HepG2 (cell line): Measurements from ENCODE around the gene MT1M.

Experiments
- EZH2 ChIP-seq: conservative IDR thresholded peaks from 2 replicates; pipeline ENCODE4 v1.6.1; 2012; ENCODE audit warnings: mild to moderate bottlenecking, low read depth, low read length, moderate library complexity
- HMG20B ChIP-seq: conservative IDR thresholded peaks from 2 replicates; pipeline ENCODE4 v1.6.1; 2016; ENCODE audit warnings: missing genetic modification reagents, missing compliant biosample characterization
- REXO4 ChIP-seq: sonication (generic); formaldehyde crosslinking; IDR thresholded peaks from 2 replicates; pipeline ENCODE4 v1.8.0; 2022; ENCODE audit warnings: missing genetic modification reagents, mild to moderate bottlenecking, borderline replicate concordance
- RNF2 ChIP-seq: fragments of 450-650 bp; conservative IDR thresholded peaks from 2 replicates; pipeline ENCODE4 v1.6.1; 2016; ENCODE audit warnings: low read depth
- SOX13 ChIP-seq, 3 experiments: fragments of 450-650 bp in 1 of 3; sonication (generic) in 1 of 3; formaldehyde crosslinking in 1 of 3; IDR thresholded peaks in 2 of 3; conservative IDR thresholded peaks in 1 of 3; 2 replicates each; pipeline versions ENCODE4 v1.5.0 to v1.6.1; 2016 to 2020; ENCODE audit warnings: antibody characterized with exemption in 1 of 3, mild to moderate bottlenecking in 1 of 3, missing compliant biosample characterization in 1 of 3, missing genetic modification reagents in 1 of 3, moderate library complexity in 1 of 3
- SRSF4 ChIP-seq: fragments of 200-400 bp; formaldehyde crosslinking; IDR thresholded peaks from one replicate; pipeline ENCODE4 v1.6.1; 2018; ENCODE audit warnings: mild to moderate bottlenecking, low read depth, low read length, moderate library complexity; ENCODE audit not compliant: poor library complexity, severe bottlenecking
- TCF12 ChIP-seq, 2 experiments: fragments of 450-650 bp in 1 of 2; sonication (generic) in 1 of 2; formaldehyde crosslinking in 1 of 2; IDR thresholded peaks; 2 replicates each; pipeline versions ENCODE4 v1.6.1 to v1.8.0; 2017 to 2022; ENCODE audit warnings: antibody characterized with exemption in 1 of 2, mild to moderate bottlenecking in 1 of 2, missing genetic modification reagents in 1 of 2, moderate library complexity in 1 of 2
- ZNF383 ChIP-seq: sonication (generic); formaldehyde crosslinking; IDR thresholded peaks from 2 replicates; pipeline ENCODE4 v1.4.0; 2020; ENCODE audit warnings: missing genetic modification reagents, mild to moderate bottlenecking, borderline replicate concordance
- ZNF607 ChIP-seq: sonication (generic); formaldehyde crosslinking; IDR thresholded peaks from 2 replicates; pipeline ENCODE4 v1.5.1; 2020; ENCODE audit warnings: missing genetic modification reagents, mild to moderate bottlenecking, borderline replicate concordance
- ZSCAN21 ChIP-seq: sonication (generic); formaldehyde crosslinking; IDR thresholded peaks from 2 replicates; pipeline ENCODE4 v1.8.0; 2022; ENCODE audit warnings: mild to moderate bottlenecking, missing genetic modification reagents, moderate library complexity, borderline replicate concordance
- TF ChIP-seq, protein P1 (sequence below): sonication (generic); formaldehyde crosslinking; IDR thresholded peaks from 2 replicates; pipeline ENCODE4 v1.8.1; 2023; ENCODE audit warnings: mild to moderate bottlenecking, missing genetic modification reagents, borderline replicate concordance
- TF ChIP-seq, protein P2 (sequence below): sonication (generic); formaldehyde crosslinking; IDR thresholded peaks from 2 replicates; pipeline ENCODE4 v1.4.0; 2020; ENCODE audit warnings: missing genetic modification reagents

DNA sequence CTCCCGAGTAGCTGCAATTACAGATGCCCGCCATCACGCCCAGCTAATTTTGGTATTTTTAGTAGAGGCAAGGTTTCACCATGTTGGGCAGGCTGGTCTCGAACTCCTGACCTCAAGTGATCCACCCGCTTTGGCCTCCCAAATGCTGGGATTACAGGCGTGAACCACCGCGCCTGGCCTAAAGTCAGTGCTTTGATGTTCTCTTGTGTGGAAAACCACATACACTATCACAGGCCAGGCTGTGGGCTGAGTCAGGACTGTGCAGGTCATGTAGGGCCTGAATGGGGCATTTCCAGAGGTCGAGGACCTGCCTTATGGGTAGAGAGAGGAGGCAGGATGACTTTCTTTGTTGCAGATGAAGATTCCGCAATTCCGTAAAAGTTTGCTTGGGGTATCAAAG, 48.2 kb upstream of the MT1M start:
- TF ChIP-seq, protein P1, sequence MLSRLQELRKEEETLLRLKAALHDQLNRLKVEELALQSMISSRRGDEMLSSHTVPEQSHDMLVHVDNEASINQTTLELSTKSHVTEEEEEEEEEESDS (CRISPR knock-in tag) = no peak
- TF ChIP-seq ZNF607 (CRISPR knock-in tag) = no peak
- no peak for TF ChIP-seq EZH2
- TF ChIP-seq SRSF4 = no peak
- TF ChIP-seq TCF12 (IDR thresholded peaks at IDR 0.05) = no peak
- TF ChIP-seq TCF12 (CRISPR knock-in tag; IDR thresholded peaks at IDR 0.05) = no peak
- TF ChIP-seq, protein P2, sequence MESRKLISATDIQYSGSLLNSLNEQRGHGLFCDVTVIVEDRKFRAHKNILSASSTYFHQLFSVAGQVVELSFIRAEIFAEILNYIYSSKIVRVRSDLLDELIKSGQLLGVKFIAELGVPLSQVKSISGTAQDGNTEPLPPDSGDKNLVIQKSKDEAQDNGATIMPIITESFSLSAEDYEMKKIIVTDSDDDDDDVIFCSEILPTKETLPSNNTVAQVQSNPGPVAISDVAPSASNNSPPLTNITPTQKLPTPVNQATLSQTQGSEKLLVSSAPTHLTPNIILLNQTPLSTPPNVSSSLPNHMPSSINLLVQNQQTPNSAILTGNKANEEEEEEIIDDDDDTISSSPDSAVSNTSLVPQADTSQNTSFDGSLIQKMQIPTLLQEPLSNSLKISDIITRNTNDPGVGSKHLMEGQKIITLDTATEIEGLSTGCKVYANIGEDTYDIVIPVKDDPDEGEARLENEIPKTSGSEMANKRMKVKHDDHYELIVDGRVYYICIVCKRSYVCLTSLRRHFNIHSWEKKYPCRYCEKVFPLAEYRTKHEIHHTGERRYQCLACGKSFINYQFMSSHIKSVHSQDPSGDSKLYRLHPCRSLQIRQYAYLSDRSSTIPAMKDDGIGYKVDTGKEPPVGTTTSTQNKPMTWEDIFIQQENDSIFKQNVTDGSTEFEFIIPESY (CRISPR knock-in tag) = no peak
- TF ChIP-seq REXO4 (CRISPR knock-in tag) = no peak
- TF ChIP-seq ZNF383 (CRISPR knock-in tag) = no peak
- TF ChIP-seq HMG20B (CRISPR knock-in tag) = no peak
- TF ChIP-seq SOX13 (IDR thresholded peaks at IDR 0.05) = no peak
- TF ChIP-seq SOX13 (CRISPR knock-in tag; conservative IDR thresholded peaks at IDR 0.05 in 1 of 2, IDR thresholded peaks at IDR 0.05 in 1 of 2) = no peak
- no peak for TF ChIP-seq RNF2
- TF ChIP-seq ZSCAN21 (CRISPR knock-in tag) = no peak
